Measurements from ENCODE around the gene ARHGAP19.

The ARHGAP19 gene

DNA sequence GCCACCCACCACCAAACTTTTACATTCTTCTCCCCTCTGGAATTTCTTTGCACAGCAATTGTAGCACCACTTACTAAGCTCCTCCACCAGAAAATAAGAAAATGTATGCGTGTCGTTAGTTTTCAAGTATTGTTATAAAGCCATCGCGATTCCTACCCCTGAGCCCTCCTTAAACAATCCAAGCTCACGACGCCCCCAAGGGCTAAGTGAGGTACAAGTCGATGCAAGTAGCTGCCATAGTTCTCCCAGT lies 40.8 kb upstream of the ARHGAP19 start:
- no peaks in the 10 kb centered on the region for H3K9me3 ChIP-seq (ENCODE audit: low read length)
- no peak overlapping the region for H3K27ac ChIP-seq (ENCODE audit: low read depth, low read length, poor library complexity, severe bottlenecking)
- no peaks in the 10 kb centered on the region for H4K20me1 ChIP-seq (ENCODE audit: insufficient read depth, low read length)
- H3K27me3 ChIP-seq (ENCODE audit: insufficient read depth, low read length): no peaks in the 10 kb centered on the region
- peak overlapping the region; percentile 88 for H3K4me2 ChIP-seq (ENCODE audit: low read length)
- H3K4me1 ChIP-seq (ENCODE audit: insufficient read depth, low read length, severe bottlenecking): peaks cover 29% of the 10 kb centered on the region
- H3K79me2 ChIP-seq (ENCODE audit: insufficient read depth, low read length): no peaks in the 10 kb centered on the region
- peak overlapping the region; percentile 60; the same call in 1 of the 2 replicates for H3K9ac ChIP-seq (ENCODE audit: low read length)
- no peak overlapping the region for H2AFZ ChIP-seq (ENCODE audit: low read length)
- peak overlapping the region; percentile 65 for H3K4me3 ChIP-seq (ENCODE audit: low read depth, low read length, poor library complexity, severe bottlenecking)
- TF ChIP-seq, protein P1, sequence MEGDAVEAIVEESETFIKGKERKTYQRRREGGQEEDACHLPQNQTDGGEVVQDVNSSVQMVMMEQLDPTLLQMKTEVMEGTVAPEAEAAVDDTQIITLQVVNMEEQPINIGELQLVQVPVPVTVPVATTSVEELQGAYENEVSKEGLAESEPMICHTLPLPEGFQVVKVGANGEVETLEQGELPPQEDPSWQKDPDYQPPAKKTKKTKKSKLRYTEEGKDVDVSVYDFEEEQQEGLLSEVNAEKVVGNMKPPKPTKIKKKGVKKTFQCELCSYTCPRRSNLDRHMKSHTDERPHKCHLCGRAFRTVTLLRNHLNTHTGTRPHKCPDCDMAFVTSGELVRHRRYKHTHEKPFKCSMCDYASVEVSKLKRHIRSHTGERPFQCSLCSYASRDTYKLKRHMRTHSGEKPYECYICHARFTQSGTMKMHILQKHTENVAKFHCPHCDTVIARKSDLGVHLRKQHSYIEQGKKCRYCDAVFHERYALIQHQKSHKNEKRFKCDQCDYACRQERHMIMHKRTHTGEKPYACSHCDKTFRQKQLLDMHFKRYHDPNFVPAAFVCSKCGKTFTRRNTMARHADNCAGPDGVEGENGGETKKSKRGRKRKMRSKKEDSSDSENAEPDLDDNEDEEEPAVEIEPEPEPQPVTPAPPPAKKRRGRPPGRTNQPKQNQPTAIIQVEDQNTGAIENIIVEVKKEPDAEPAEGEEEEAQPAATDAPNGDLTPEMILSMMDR (IDR thresholded peaks at IDR 0.05; ENCODE audit: low read length): 0 out of 2 replicates have a peak, but pooled peaks have one; percentile 5
- TF ChIP-seq EZH2 (IDR thresholded peaks at IDR 0.05; ENCODE audit: borderline replicate concordance, low read length): no peak
- no peaks in the 10 kb centered on the region for H3F3A ChIP-seq (ENCODE audit: insufficient read depth, low read length)
- H3K36me3 ChIP-seq (ENCODE audit: insufficient read depth, low read length): no peaks in the 10 kb centered on the region; the same call in 1 of the 2 replicates
- H3K9me2 ChIP-seq (ENCODE audit: low read depth, low read length): no peaks in the 10 kb centered on the region

DNA sequence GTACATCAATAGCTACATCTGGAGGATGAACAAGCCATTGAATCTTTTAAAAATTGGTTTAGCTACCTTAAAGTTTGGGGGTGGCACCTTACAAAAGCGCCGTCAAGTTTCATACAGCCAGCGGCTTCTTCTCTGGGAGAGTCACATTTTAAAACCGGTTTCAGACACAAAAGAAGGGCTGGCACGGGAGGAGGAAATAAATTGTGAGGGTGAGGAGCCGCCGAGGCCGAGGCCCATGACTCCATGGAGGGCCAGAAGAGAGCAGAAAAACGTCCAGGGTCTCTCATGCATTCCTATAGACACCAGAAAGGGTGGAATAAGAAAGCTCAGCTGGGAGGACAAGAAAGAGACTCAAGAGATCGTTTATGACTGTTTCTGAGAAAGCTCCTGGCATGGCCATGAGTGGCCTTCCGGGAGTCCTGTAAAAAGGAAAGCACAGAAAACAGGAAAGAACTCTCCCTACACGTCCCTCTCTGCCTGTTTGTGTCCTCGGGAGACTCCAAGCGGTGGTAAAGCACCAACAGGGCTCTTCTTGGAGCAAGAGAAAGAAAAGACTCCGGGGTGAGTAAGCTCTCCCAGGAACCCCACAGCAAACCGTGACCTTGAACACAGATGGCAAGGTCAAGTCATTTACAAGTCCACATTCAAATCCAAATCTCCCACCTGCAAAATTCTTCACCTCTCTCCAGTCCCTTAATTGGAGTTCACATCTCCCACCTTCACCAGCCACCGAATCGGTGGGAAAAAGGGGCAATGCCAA lies 40.3 kb upstream of the ARHGAP19 start:
- Histone ChIP-seq H4K20me1 (ENCODE audit: insufficient read depth, low read length) (no peaks in the 10 kb centered on the region), H3K4me3 (ENCODE audit: low read depth, low read length, poor library complexity, severe bottlenecking) (peak overlapping the region; percentile 65), H3K9me2 (ENCODE audit: low read depth, low read length) (no peaks in the 10 kb centered on the region), H3K4me1 (ENCODE audit: insufficient read depth, low read length, severe bottlenecking) (peaks cover 29% of the 10 kb centered on the region), H3K27ac (ENCODE audit: low read depth, low read length, poor library complexity, severe bottlenecking) (no peak overlapping the region), H3K79me2 (ENCODE audit: insufficient read depth, low read length) (no peaks in the 10 kb centered on the region), H3K4me2 (ENCODE audit: low read length) (peak overlapping the region; percentile 88), H3K27me3 (ENCODE audit: insufficient read depth, low read length) (no peaks in the 10 kb centered on the region), H3K36me3 (ENCODE audit: insufficient read depth, low read length) (no peaks in the 10 kb centered on the region; the same call in 1 of the 2 replicates), H3K9me3 (ENCODE audit: low read length) (no peaks in the 10 kb centered on the region), H2AFZ (ENCODE audit: low read length) (no peak overlapping the region), H3K9ac (ENCODE audit: low read length) (peak overlapping the region; percentile 60; the same call in 1 of the 2 replicates), H3F3A (ENCODE audit: insufficient read depth, low read length) (no peaks in the 10 kb centered on the region)
- TF ChIP-seq, protein P1 (IDR thresholded peaks at IDR 0.05; ENCODE audit: low read length): no peak
- no peak for TF ChIP-seq EZH2 (IDR thresholded peaks at IDR 0.05; ENCODE audit: borderline replicate concordance, low read length)

DNA sequence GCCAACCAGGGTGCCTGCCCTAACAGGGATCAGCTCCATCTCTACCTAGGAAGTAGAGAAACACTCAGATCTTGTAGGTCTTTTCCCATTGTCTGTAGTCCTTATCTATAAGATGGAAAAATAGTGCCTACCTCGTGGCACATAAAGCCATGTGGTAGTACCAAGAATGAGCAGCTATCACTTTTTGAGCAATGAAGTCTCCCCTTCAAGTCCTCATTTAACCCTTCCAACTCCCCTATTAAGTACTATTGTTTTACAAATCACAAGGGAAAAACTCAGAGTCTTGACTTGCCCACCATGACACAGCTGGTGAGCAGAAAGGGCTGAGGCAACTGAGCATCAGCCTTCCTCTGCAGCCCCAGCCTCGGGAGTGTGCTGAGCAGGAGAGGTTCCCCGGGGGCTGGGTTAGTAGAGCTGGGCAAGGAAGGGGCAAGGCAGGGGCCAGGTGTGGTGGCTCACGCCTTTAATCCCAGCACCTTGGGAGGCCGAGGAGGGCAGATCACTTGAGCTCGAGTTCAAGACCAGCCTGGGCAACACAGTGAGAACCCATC lies 38.8 kb upstream of the ARHGAP19 start:
- Histone ChIP-seq H3K4me1 (ENCODE audit: insufficient read depth, low read length, severe bottlenecking) (peaks cover 24% of the 10 kb centered on the region), H3K36me3 (ENCODE audit: insufficient read depth, low read length) (no peaks in the 10 kb centered on the region; the same call in 1 of the 2 replicates), H3K27ac (ENCODE audit: low read depth, low read length, poor library complexity, severe bottlenecking) (no peak overlapping the region), H3K27me3 (ENCODE audit: insufficient read depth, low read length) (no peaks in the 10 kb centered on the region), H3K9me3 (ENCODE audit: low read length) (no peaks in the 10 kb centered on the region), H3K9ac (ENCODE audit: low read length) (no peak overlapping the region), H3K4me3 (ENCODE audit: low read depth, low read length, poor library complexity, severe bottlenecking) (no peak overlapping the region), H4K20me1 (ENCODE audit: insufficient read depth, low read length) (no peaks in the 10 kb centered on the region), H3F3A (ENCODE audit: insufficient read depth, low read length) (no peaks in the 10 kb centered on the region), H3K79me2 (ENCODE audit: insufficient read depth, low read length) (no peaks in the 10 kb centered on the region), H3K9me2 (ENCODE audit: low read depth, low read length) (no peaks in the 10 kb centered on the region), H3K4me2 (ENCODE audit: low read length) (no peak overlapping the region), H2AFZ (ENCODE audit: low read length) (no peak overlapping the region)
- TF ChIP-seq EZH2 (IDR thresholded peaks at IDR 0.05; ENCODE audit: borderline replicate concordance, low read length): no peak
- TF ChIP-seq, protein P1 (IDR thresholded peaks at IDR 0.05; ENCODE audit: low read length): no peak
